ENCODE results near the gene DPF3. TPM values are rescaled to one million over a fixed set of nuclear protein-coding genes. Genes with fewer than 3 reads are reported as not detected.

DPF3 gene
- total RNA-seq, 1 experiment from 2014 or later = 0.31 TPM

- TF ChIP-seq AR (CRISPR knock-in tag; IDR thresholded peaks at IDR 0.05) (no peak), ELF4 (CRISPR knock-in tag; IDR thresholded peaks at IDR 0.05; ENCODE audit: low read depth) (no peak), ZNF425 (CRISPR knock-in tag; conservative IDR thresholded peaks at IDR 0.05) (no peak), JAZF1 (CRISPR knock-in tag; IDR thresholded peaks at IDR 0.05) (no peak), FOXK1 (CRISPR knock-in tag; IDR thresholded peaks at IDR 0.05) (no peak)
These were observed 156.3 kb downstream of the DPF3 start (continued) for GRCh38 chr14:72737560-72737943.

GRCh38 chr14:72736786-72737559, 156.9 kb downstream of the DPF3 start:
- no peaks in the 10 kb centered on the region for H3K9me3 Mint-ChIP-seq
- peaks cover 3% of the 10 kb centered on the region; the same call in 1 of the 2 replicates for H3K4me1 Mint-ChIP-seq
- H3K27me3 Mint-ChIP-seq (ENCODE audit: low read depth) = no peaks in the 10 kb centered on the region; the same call in 1 of the 2 replicates
- no peak for DNase-seq (ENCODE audit: low spot score)
- no peak overlapping the region for H3K27ac Mint-ChIP-seq
- no peak overlapping the region for H3K4me3 Mint-ChIP-seq
- TF ChIP-seq PREB (CRISPR knock-in tag; IDR thresholded peaks at IDR 0.05; ENCODE audit: borderline replicate concordance) (no peak), E2F1 (CRISPR knock-in tag; IDR thresholded peaks at IDR 0.05) (no peak), FOXJ3 (CRISPR knock-in tag; IDR thresholded peaks at IDR 0.05; ENCODE audit: borderline replicate concordance) (no peak), EMX1 (CRISPR knock-in tag; IDR thresholded peaks at IDR 0.05) (no peak), CREB1 (CRISPR knock-in tag; IDR thresholded peaks at IDR 0.05) (no peak), GRHL2 (CRISPR knock-in tag; IDR thresholded peaks at IDR 0.05; ENCODE audit: insufficient replicate concordance, severe bottlenecking) (no peak), ATF1 (CRISPR knock-in tag; IDR thresholded peaks at IDR 0.05) (no peak), ZNF396 (CRISPR knock-in tag; IDR thresholded peaks at IDR 0.05; ENCODE audit: borderline replicate concordance) (no peak)
- TF ChIP-seq, protein P1, sequence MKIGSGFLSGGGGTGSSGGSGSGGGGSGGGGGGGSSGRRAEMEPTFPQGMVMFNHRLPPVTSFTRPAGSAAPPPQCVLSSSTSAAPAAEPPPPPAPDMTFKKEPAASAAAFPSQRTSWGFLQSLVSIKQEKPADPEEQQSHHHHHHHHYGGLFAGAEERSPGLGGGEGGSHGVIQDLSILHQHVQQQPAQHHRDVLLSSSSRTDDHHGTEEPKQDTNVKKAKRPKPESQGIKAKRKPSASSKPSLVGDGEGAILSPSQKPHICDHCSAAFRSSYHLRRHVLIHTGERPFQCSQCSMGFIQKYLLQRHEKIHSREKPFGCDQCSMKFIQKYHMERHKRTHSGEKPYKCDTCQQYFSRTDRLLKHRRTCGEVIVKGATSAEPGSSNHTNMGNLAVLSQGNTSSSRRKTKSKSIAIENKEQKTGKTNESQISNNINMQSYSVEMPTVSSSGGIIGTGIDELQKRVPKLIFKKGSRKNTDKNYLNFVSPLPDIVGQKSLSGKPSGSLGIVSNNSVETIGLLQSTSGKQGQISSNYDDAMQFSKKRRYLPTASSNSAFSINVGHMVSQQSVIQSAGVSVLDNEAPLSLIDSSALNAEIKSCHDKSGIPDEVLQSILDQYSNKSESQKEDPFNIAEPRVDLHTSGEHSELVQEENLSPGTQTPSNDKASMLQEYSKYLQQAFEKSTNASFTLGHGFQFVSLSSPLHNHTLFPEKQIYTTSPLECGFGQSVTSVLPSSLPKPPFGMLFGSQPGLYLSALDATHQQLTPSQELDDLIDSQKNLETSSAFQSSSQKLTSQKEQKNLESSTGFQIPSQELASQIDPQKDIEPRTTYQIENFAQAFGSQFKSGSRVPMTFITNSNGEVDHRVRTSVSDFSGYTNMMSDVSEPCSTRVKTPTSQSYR (CRISPR knock-in tag; IDR thresholded peaks at IDR 0.05) = no peak
- ChIA-PET CTCF (interaction anchor here (1.0 kb wide), 2 partner anchors 178 to 223 kb away, joined by 3 read pairs; no protein-coding TSS in a partner anchor), POLR2A (interaction anchor here (0.7 kb wide), 1 partner anchor 100 kb away, joined by 3 read pairs; no protein-coding TSS in a partner anchor)
- no peaks in the 10 kb centered on the region for H3K36me3 Mint-ChIP-seq
- no peak for ATAC-seq
